IMR-90 (cell line): ENCODE results near the gene MEIKIN. TPM values are rescaled to one million over a fixed set of nuclear protein-coding genes. Genes with fewer than 3 reads are reported as not detected.

Source experiments
- ATAC-seq: fragments of 200-7000 bp; cut with Tn5 transposase; 2 replicates; pipeline ENCODE4 v1.9.1; 2020; ENCODE audit warnings: low read depth, mild to moderate bottlenecking, moderate library complexity
- BruUV-seq: library from RNA; stranded (reverse); fragments of 400-500 nt; replicated peaks from 2 replicates; lab custom pipeline; 2021; lab: Mats Ljungman, UMichigan
- CTCF ChIA-PET: fragments of 300-600 bp; formaldehyde crosslinking; extraction: SDS; loops from one replicate; lab custom pipeline; 2021; ENCODE audit warnings: antibody characterized with exemption; lab: Yijun Ruan, JAX
- POLR2A ChIA-PET: fragments of 300-600 bp; sonication (Branson Sonifier 250); formaldehyde crosslinking; loops from one replicate; lab custom pipeline; 2022; ENCODE audit warnings: antibody characterized with exemption; ENCODE audit not compliant: unreplicated experiment; lab: Charles Lee
- DNase-seq: peaks from one replicate; pipeline ENCODE4 v3.0.0; 2013
- H2AFZ ChIP-seq: replicated peaks from 2 replicates; pipeline ENCODE3; 2013; ENCODE audit warnings: low read length, mild to moderate bottlenecking; ENCODE audit not compliant: poor library complexity
- H2AK5ac ChIP-seq: 2 replicates; pipeline ENCODE4 v1.6.1; 2013; ENCODE audit warnings: low read depth, low read length, inconsistent platforms
- H2AK9ac ChIP-seq: replicated peaks from 2 replicates; pipeline ENCODE3; 2013; ENCODE audit warnings: mild to moderate bottlenecking, low read depth, low read length, moderate library complexity; ENCODE audit not compliant: poor library complexity
- H2BK120ac ChIP-seq: 2 replicates; pipeline ENCODE4 v1.6.1; 2013; ENCODE audit warnings: low read depth, low read length, inconsistent platforms
- H2BK15ac ChIP-seq: 3 replicates; pipeline ENCODE4 v1.6.1; 2013; ENCODE audit warnings: low read depth, low read length, inconsistent platforms
- H2BK20ac ChIP-seq: 2 replicates; pipeline ENCODE4 v1.6.1; 2013; ENCODE audit warnings: low read depth, mild to moderate bottlenecking, inconsistent platforms, low read length, moderate library complexity
- H2BK5ac ChIP-seq: 2 replicates; pipeline ENCODE4 v1.6.1; 2013; ENCODE audit warnings: mild to moderate bottlenecking, low read depth, low read length, inconsistent platforms; ENCODE audit not compliant: poor library complexity, severe bottlenecking
- H3K14ac ChIP-seq: replicated peaks from 2 replicates; pipeline ENCODE4 v1.6.1; 2013; ENCODE audit warnings: low read depth, low read length, inconsistent platforms
- H3K18ac ChIP-seq: 2 replicates; pipeline ENCODE4 v1.6.1; 2013; ENCODE audit warnings: low read depth, low read length, control low read depth
- H3K23ac ChIP-seq: 2 replicates; pipeline ENCODE4 v1.6.1; 2013; ENCODE audit warnings: low read depth, low read length, inconsistent platforms
- H3K27ac ChIP-seq: 2 replicates; pipeline ENCODE4 v1.5.1; 2013; ENCODE audit warnings: mild to moderate bottlenecking, control low read depth, low read length; ENCODE audit not compliant: insufficient read depth
- H3K27me3 ChIP-seq: 2 replicates; pipeline ENCODE4 v1.6.1; 2013; ENCODE audit warnings: low read length; ENCODE audit not compliant: control insufficient read depth, insufficient read depth
- H3K36me3 ChIP-seq: 2 replicates; pipeline ENCODE4 v1.6.1; 2013; ENCODE audit warnings: low read length, mixed read lengths; ENCODE audit not compliant: control insufficient read depth, insufficient read depth
- H3K4ac ChIP-seq: 2 replicates; pipeline ENCODE4 v1.6.1; 2013; ENCODE audit warnings: low read depth, low read length, inconsistent platforms
- H3K4me1 ChIP-seq: 2 replicates; pipeline ENCODE4 v1.6.1; 2013; ENCODE audit warnings: low read length, mixed read lengths; ENCODE audit not compliant: control insufficient read depth, insufficient read depth
- H3K4me2 ChIP-seq: 2 replicates; pipeline ENCODE4 v1.6.1; 2013; ENCODE audit warnings: low read depth, mild to moderate bottlenecking, control low read depth, low read length, moderate library complexity
- H3K4me3 ChIP-seq: 2 replicates; pipeline ENCODE4 v1.5.1; 2013; ENCODE audit warnings: low read depth, mild to moderate bottlenecking, control low read depth, low read length, moderate library complexity; ENCODE audit not compliant: insufficient read depth
- H3K56ac ChIP-seq: 2 replicates; pipeline ENCODE4 v1.6.1; 2013; ENCODE audit warnings: low read length, inconsistent platforms; ENCODE audit not compliant: insufficient read depth; ENCODE audit errors: extremely low read depth
- H3K79me1 ChIP-seq, 2 experiments: 2 replicates each; pipeline ENCODE4 v1.6.1; 2013; ENCODE audit warnings: low read length in 2 of 2, inconsistent platforms in 1 of 2, low read depth in 1 of 2
- H3K9ac ChIP-seq: 2 replicates; pipeline ENCODE4 v1.6.1; 2013; ENCODE audit warnings: low read depth, low read length, control low read depth
- H3K9me1 ChIP-seq: 2 replicates; pipeline ENCODE4 v1.6.1; 2013; ENCODE audit warnings: low read length, inconsistent platforms; ENCODE audit not compliant: insufficient read depth
- H3K9me3 ChIP-seq: 2 replicates; pipeline ENCODE4 v1.6.1; 2013; ENCODE audit warnings: low read length; ENCODE audit not compliant: control insufficient read depth, insufficient read depth
- H4K20me1 ChIP-seq: 2 replicates; pipeline ENCODE4 v1.6.1; 2013; ENCODE audit warnings: low read length, inconsistent platforms; ENCODE audit not compliant: insufficient read depth
- H4K5ac ChIP-seq: 2 replicates; pipeline ENCODE4 v1.6.1; 2013; ENCODE audit warnings: mild to moderate bottlenecking, low read depth, low read length, control low read depth
- H4K8ac ChIP-seq, 2 experiments: 2 replicates each; pipeline ENCODE4 v1.6.1; 2013; ENCODE audit warnings: low read depth in 2 of 2, low read length in 2 of 2, control low read depth in 1 of 2, inconsistent platforms in 1 of 2
- H4K91ac ChIP-seq: 2 replicates; pipeline ENCODE4 v1.6.1; 2013; ENCODE audit warnings: low read depth, low read length, inconsistent platforms; ENCODE audit not compliant: insufficient read depth
- MAFK ChIP-seq: IDR thresholded peaks from 2 replicates; pipeline ENCODE4 v1.6.1; 2012; ENCODE audit warnings: low read depth, low read length, improper control_type of control experiment
- NFE2L2 ChIP-seq: fragments of 150-350 bp; IDR thresholded peaks from 2 replicates; pipeline ENCODE4 v1.6.1; 2016; ENCODE audit warnings: low read depth, mild to moderate bottlenecking, low read length
- RAD21 ChIP-seq: IDR thresholded peaks from 2 replicates; pipeline ENCODE4 v1.6.1; 2012; ENCODE audit warnings: low read length, improper control_type of control experiment
- RFX5 ChIP-seq: IDR thresholded peaks from 2 replicates; pipeline ENCODE4 v1.8.0; 2012; ENCODE audit warnings: low read depth, mild to moderate bottlenecking, low read length, moderate library complexity
- SMC3 ChIP-seq: fragments of 150-350 bp; IDR thresholded peaks from 2 replicates; pipeline ENCODE4 v1.6.1; 2016; ENCODE audit warnings: low read depth, mild to moderate bottlenecking, antibody characterized with exemption, low read length, moderate library complexity
- WGBS, 2 experiments: methylation state at CpG; one replicate each; pipeline versions ENCODE4 v1.1.5 to v1.1.7; 2013; ENCODE audit warnings: missing lambda C conversion rate in 2 of 2; ENCODE audit not compliant: insufficient read length in 1 of 2; ENCODE audit errors: extremely low coverage in 2 of 2; 5-methylcytosine and 5-hydroxymethylcytosine counted together
- dilution Hi-C: fragments of 300-500 bp; cut with HindIII; formaldehyde crosslinking; loops from one replicate; pipeline ENCODE4 v1.14.3; 2018; ENCODE audit warnings: low sequenced_read_pairs; ENCODE audit not compliant: unreplicated experiment
- in situ Hi-C: fragments of 300-500 bp; cut with MboI; formaldehyde crosslinking; loops from 3 replicates; pipeline ENCODE4 v1.14.3; 2019; ENCODE audit warnings: low sequenced_read_pairs, inconsistent platforms, mixed read lengths
- intact Hi-C: fragments of 100-400 bp; cut with micrococcal nuclease; formaldehyde crosslinking; loops from 2 replicates; pipeline ENCODE4 v1.10.0; 2022
- polyA plus RNA-seq, 3 experiments: library from polyadenylated mRNA; depleted of rRNA; stranded (reverse); fragments of >200 nt; gene quantifications; 2 replicates each; pipeline ENCODE4 v1.2.3, GENCODE V29; 2012; ENCODE audit warnings: low replicate concordance in 1 of 3
- total RNA-seq: library from RNA; depleted of rRNA; stranded (reverse); fragments of >200 nt; gene quantifications from 2 replicates; pipeline ENCODE4 v1.2.3, GENCODE V29; 2012
- TF ChIP-seq, protein P1 (sequence below): fragments of 150-350 bp; IDR thresholded peaks from 2 replicates; pipeline ENCODE4 v1.6.1; 2016; ENCODE audit warnings: low read depth, mild to moderate bottlenecking, low read length, moderate library complexity, borderline replicate concordance
- TF ChIP-seq, protein P2 (sequence below): fragments of 150-350 bp; IDR thresholded peaks from 2 replicates; pipeline ENCODE4 v1.6.1; 2017; ENCODE audit warnings: mild to moderate bottlenecking, antibody characterized with exemption, low read length, low read depth

Gene MEIKIN
- total and polyA plus RNA-seq, 2 of the 4 experiments (the other 2 are of a cell fraction): not detected

- no peak overlapping the region for H2AK5ac ChIP-seq
- H3K4me2 ChIP-seq: no peak overlapping the region
- intact Hi-C loops (loop anchor here (10.0 kb wide), 1 partner anchor 357 kb away; no protein-coding TSS in a partner anchor), in situ Hi-C loops (no loop called here), dilution Hi-C loops (no loop called here)
- H3K14ac ChIP-seq: no peak overlapping the region
- WGBS, 2 experiments: no CpG with 5 or more reads among the region's 6 CpGs
- H3K4ac ChIP-seq: no peak overlapping the region
- BruUV-seq: no TSS peak
- no peak overlapping the region for H2BK15ac ChIP-seq
- no peak overlapping the region for H4K91ac ChIP-seq
- no peaks in the 10 kb centered on the region for H3K27me3 ChIP-seq
- no peak overlapping the region for H4K5ac ChIP-seq
- no peak overlapping the region for H3K4me3 ChIP-seq
- H2AFZ ChIP-seq: no peak overlapping the region
- peaks cover 86% of the 10 kb centered on the region for H4K20me1 ChIP-seq
- H4K8ac ChIP-seq: no peak overlapping the region
- no peak overlapping the region for H3K18ac ChIP-seq
- peaks cover 4% of the 10 kb centered on the region for H3K4me1 ChIP-seq
- H2BK5ac ChIP-seq: no peak overlapping the region
- no peak overlapping the region for H3K56ac ChIP-seq
- ChIA-PET POLR2A (no interaction called here), CTCF (no interaction called here)
- H2AK9ac ChIP-seq: no peak overlapping the region
- peaks cover 9 to 44% of the 10 kb centered on the region in 2 experiments for H3K79me1 ChIP-seq
- H3K36me3 ChIP-seq: peaks cover 2% of the 10 kb centered on the region; the same call in 1 of the 2 replicates
- no peak overlapping the region for H3K23ac ChIP-seq
- DNase-seq (no peak), ATAC-seq (no peak)
- no peak overlapping the region for H3K27ac ChIP-seq
- H2BK120ac ChIP-seq: no peak overlapping the region
- TF ChIP-seq RAD21: no peak
- no peak for TF ChIP-seq MAFK
- no peak for TF ChIP-seq SMC3
- no peak for TF ChIP-seq NFE2L2
- TF ChIP-seq RFX5: no peak
- TF ChIP-seq, protein P1, sequence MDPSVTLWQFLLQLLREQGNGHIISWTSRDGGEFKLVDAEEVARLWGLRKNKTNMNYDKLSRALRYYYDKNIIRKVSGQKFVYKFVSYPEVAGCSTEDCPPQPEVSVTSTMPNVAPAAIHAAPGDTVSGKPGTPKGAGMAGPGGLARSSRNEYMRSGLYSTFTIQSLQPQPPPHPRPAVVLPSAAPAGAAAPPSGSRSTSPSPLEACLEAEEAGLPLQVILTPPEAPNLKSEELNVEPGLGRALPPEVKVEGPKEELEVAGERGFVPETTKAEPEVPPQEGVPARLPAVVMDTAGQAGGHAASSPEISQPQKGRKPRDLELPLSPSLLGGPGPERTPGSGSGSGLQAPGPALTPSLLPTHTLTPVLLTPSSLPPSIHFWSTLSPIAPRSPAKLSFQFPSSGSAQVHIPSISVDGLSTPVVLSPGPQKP: no peak
- TF ChIP-seq, protein P2, sequence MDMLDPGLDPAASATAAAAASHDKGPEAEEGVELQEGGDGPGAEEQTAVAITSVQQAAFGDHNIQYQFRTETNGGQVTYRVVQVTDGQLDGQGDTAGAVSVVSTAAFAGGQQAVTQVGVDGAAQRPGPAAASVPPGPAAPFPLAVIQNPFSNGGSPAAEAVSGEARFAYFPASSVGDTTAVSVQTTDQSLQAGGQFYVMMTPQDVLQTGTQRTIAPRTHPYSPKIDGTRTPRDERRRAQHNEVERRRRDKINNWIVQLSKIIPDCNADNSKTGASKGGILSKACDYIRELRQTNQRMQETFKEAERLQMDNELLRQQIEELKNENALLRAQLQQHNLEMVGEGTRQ: no peak
- no peaks in the 10 kb centered on the region; the same call in 1 of the 2 replicates for H3K9me1 ChIP-seq
- H3K9ac ChIP-seq: no peak overlapping the region
- H3K9me3 ChIP-seq: no peaks in the 10 kb centered on the region
- H2BK20ac ChIP-seq: no peak overlapping the region
Measured at GRCh38 chr5:131791866-131792265, 153.6 kb downstream of the MEIKIN start.
